Effector CD8-positive, alpha-beta T cell (primary cell): Measurements from ENCODE around the gene HPGDS.
"Not testable (repeated sequence)": the region's sequence is repeated elsewhere in the genome, so short reads cannot be mapped to it uniquely, and the experiment has no call there.

Source experiments
- DNase-seq: peaks from one replicate; lab custom pipeline; 2025; lab: John Stamatoyannopoulos, UW
- total RNA-seq, 4 experiments: gene quantifications; one replicate each; lab custom pipeline; 2026; lab: John Stamatoyannopoulos, UW

HPGDS gene
- 0 to 0.91 (median 0.18) reads per million in 4 experiments for total RNA-seq

DNA sequence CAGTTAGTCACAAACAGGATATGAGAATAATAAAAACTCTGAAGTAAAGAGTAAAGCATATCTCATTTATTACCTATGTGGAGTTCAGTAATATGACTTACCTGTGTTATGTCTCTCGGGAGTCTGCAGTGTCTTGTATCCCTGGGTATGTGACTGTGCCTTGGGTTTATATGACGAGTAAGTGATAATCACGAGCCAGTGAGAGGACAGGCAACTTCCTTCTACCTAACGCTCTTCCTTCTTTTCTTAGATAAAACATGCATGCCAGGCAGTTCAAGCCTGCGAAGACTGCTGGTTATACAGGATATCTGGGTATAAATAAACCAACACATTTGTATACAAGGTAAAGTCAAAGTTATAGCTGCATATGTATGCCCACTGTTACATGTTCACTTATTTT lies at the start of gene HPGDS:
Gene HPGDS (minus strand): TSS at position 143 of the 400 bp plus-strand sequence. CDS start 8,207 bp downstream, outside the sequence.
- DNase-seq: no peak

- no peak for DNase-seq
These were observed 48.3 kb upstream of the HPGDS start for GRCh38 chr4:94390804-94391410.

DNA sequence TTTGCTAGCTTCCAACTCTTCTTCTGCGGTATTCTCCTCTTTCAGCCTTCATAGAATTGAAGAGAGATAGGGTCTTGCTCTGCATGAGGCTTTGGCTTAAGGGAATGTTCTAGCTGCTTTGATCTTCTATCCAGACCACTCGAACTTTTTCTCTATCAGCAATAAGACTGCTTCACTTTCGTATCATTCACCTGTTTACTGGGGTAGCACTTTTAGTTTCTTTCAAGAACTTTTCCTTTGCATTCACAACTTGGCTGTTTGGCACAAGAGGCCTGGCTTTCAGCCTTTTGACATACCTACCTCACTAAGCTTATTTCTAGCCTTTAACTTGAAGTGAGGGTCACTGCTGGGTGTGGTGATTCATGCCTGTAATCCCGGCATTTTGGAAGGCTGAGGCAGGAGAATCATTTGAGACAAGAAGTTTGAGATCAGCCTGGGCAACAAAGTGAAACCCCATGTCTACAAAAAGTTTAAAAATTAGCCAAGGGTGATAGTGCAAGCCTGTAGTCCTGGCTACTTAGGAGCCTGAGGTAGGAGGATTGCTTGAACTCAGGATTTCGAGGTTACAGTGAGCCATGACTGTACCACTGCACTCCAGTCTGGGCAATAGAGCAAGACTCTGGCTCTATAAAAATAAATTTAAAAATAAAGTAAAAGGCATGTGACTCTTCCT lies 47.1 kb upstream of the HPGDS start:
- DNase-seq: no peak

GRCh38 chr4:94387965-94388364 lies 45.3 kb upstream of the HPGDS start:
- not testable (repeated sequence) for DNase-seq

GRCh38 chr4:94385452-94385851 lies 42.8 kb upstream of the HPGDS start:
- DNase-seq: not testable (repeated sequence)

DNA sequence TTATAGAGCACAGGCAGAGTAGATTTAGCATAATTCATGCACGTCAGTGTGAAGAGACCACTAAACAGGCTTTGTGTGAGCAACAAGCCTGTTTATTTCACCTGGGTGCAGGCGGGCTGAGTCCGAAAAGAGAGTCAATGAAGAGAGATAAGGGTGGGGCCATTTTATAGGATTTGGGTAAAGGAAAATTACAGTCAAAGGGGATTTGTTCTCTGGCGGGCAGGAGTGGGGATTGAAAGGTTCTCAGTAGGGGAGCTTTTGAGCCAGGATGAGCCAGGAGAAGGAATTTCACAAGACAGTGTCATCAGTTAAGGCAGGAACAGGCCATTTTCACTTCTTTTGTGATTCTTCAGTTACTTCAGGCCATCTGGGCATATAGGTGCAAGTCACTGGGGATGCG lies 40.3 kb upstream of the HPGDS start:
- DNase-seq: not testable (repeated sequence)

- no peak for DNase-seq
These were observed 35.4 kb upstream of the HPGDS start for GRCh38 chr4:94378047-94378446.

DNA sequence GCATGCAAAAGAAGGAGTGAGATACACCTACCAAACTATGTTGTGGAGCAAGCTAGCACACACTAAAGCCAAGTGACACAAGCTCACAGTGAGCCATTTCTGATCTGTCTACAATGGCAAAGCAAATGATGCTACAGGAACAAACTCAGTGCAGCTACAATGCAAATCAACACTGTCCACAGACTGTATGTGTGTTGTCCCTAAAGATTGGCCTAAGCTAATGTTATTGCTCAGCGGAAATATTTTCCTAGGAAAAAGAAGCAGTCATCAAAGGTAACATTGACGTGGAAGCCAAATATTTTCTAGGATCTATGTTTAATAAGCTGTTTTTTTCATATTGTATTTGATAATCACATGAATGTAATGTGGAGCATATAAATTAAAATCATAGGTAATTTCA lies 34.7 kb upstream of the HPGDS start:
- DNase-seq: no peak

DNA sequence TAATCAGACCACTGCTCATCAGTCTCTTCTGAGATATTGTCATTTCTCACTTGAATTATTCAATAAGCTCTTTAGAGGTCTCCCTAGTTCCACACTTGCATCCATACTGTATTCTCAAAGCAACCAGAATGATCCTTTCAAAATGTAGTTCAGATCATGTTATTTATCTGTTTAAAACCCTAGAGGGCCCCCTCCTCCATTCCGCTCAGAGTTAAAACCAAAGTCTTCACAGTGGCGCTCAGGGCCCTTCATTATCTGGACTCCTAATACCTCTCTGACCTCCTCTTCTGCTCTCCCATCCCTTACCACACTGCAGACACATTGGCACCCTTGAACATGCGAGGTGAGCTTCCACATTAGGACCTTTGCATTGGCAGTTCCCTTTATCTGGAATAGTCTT lies 32.7 kb upstream of the HPGDS start:
- no peak for DNase-seq

GRCh38 chr4:94373752-94374151 lies 31.1 kb upstream of the HPGDS start:
- no peak for DNase-seq

- no peak for DNase-seq
These were observed 30.4 kb upstream of the HPGDS start for GRCh38 chr4:94372991-94373390.

DNA sequence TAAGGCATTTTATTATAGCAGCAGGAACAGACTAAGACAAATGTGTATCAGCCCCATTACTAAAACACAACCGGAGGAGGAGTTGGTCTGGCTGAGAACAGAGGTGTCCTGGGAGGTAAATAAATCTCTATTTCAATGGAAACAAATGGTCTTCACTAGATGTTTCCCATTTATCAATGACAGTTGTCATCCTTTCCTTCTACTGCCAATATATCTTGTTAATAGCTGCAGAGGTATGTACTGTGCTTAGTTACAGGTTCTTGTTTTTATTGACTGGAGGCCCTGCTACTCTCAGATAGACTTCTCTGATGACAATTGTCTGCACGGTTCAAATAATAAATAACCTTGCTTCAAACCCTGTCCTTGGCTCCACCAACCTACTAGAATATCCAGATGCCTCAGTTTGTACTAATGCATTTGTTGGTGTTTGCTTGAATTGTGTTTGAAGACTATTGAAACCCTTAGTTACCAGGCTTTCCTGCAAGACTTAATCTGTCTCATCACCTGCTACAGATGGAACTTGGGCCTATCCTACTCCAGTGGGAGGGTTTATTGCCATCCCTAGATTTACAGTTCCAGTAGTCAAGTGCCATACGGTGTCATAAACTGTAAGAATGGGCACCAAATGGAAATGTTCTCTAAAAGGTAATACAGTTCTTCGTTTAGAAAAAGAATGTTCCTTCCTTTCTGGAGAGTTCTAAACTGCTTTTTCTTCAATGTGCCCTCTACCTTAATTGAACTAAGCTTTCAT lies 29.8 kb upstream of the HPGDS start:
- DNase-seq: no peak

DNA sequence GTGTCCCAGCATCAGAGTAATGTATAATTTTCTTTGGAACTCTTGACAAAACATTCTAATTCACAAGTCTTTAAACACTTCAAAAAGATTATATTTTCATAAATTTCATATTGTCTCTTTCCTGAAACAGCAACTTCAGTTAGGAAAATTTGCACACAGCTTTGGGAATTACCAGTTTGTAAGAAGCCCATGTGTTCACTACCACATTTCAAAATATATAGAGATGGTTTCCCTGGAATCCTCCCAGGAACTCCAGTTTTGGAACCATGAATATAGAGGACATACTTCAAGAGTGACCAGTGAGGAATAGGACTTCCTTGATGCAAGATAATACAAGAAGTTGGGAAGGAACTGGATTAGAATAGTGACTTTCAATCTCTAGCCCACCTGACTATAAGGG lies 28.7 kb upstream of the HPGDS start:
- no peak for DNase-seq

DNA sequence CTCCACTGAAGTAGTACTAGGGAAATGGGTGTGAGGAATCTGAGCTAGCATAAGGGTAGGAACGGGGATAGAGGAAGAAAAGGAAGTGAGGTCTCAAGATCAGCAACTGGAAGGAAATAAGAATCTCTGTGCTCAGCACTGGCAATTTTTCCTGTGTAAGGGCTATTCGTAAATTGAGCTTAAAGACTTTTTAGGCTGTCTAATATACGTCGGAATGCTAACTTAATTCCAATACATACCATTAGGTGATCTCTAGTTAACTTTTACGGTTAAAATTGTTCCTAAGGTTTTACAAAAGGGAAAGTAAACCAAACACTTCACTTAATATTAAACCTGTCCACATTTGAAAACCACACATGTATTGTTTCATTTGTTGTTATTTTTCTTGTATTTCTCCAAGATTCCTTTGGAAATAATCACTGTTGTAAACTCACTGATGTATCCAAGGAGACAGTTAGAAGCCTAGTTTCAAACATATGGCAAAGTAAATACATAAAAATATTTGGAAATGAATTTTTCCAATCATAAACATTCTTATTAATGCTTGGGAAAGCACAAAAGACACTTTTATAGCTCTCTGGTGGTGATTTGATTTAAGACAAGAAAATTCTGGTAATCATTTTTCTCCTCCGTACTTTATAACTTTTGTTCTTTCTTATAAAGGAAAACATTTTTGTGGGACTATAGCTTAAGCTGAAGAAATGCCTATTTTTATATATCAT lies 28.1 kb upstream of the HPGDS start:
- DNase-seq: no peak

- DNase-seq: no peak
These were observed 26.4 kb upstream of the HPGDS start for GRCh38 chr4:94369046-94369445.

GRCh38 chr4:94368459-94368858 lies 25.8 kb upstream of the HPGDS start:
- DNase-seq: no peak

DNA sequence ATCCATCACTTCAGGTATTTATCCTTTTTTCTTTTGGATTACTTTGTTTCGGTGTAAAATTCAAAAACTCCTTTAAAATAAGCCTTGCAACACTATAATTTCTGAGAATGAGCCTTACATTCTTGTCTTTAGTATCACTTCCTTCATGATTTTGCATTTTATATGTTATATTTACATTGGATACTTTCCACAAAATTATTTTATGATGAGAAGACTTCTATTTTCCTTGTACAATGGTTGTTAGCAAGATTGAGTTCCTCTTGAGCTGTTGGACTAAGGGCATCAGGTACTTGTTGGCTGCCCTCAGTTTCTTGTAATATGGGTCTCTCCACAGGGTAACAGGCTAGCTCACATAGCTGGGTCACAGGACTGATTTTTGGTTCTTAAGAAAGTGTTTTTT lies 22.7 kb upstream of the HPGDS start:
- DNase-seq: no peak

DNA sequence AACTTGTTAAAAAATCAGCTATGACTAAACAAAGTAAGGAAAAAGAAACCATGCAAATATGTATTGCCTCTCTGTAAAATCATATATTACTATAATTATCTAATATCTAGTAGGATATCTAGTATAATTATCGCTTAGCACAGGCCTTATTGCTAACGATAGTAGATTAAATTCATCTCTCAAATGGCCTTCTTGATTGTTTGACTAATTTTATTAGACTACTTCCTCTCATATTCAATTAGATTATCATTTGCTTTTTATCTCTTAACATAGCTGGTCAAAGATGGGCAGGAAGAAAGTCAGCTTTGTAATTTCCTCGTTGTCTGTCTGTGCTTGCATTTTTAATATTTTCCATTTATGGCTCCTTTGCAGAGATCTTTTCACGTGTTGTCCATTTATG lies 21.9 kb upstream of the HPGDS start:
- DNase-seq: no peak

DNA sequence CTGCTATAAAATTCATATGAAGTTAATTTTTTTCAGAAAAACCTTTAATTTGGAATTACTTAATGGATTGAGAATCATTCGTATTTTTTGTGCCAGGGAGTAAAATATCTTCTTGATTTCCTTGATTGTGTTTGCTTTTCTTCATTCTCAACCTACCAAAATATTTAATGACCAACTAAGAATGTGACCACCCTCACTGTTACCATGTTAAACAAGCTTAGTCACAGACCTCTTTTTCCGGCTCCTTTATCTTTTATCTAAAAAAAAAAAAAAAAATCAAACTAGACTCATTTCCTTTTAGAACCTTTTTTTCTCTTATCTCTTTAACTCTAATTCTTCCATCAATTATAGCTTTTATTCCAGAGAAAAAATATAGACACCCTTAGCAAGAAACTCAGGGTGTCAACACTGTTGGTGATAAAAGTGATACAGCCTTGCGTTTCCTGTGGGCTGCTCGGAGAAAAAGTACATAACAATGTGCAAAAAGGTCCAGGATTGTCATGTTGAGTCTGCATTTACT lies 20.6 kb upstream of the HPGDS start:
- no peak for DNase-seq

GRCh38 chr4:94359838-94360237 lies 17.2 kb upstream of the HPGDS start:
- no peak for DNase-seq

DNA sequence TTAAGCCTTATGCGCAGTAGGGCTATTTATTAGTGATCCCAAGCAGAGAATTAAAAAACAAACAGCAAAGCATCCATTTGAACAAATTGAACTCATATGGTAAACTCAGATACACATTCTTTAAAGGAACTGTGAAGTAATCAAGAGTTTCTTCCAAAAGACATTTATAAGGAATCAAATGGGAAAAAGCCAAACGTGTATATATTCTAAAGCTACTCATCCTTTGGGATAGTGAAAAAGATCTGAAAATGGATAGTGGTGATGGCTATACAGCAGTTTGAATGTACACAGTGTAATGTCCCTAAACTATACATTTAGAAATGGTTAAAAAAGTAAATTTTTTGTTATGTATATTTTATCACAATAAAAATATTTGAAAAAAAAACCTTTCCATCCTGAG lies 16.6 kb upstream of the HPGDS start:
- DNase-seq: no peak

DNA sequence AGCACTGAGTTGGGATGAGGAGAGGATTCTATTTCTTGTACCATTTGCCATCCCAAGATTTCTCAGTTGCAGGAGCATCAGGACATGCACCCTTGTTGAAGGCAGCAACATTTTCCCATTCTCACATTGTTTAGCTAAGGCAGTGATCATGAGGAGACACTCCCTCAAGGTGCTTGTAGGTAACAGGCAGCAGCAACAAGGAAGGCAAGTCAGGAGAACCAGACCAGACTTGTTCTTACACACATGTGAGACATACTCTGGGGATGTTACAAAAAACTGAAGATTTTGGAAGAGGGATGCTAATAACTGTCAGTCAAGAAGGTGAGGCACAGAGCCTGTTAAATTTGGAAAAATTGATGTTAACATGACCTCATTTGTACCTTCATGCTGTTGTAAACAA lies 15.5 kb upstream of the HPGDS start:
- no peak for DNase-seq
